Keratinocyte (primary cell): Measurements from ENCODE around the gene SDK2. TPM values are rescaled to one million over a fixed set of nuclear protein-coding genes. Genes with fewer than 3 reads are reported as not detected.
A peak's percentile ranks its signal among the peaks of the same experiment; 100 is the strongest.

ENCODE experiments used
- DNase-seq: peaks from one replicate; pipeline ENCODE4 v3.0.0-alpha.2; 2011; ENCODE audit warnings: low read depth, missing footprints, low spot score
- FAIRE-seq: peaks from 2 replicates; lab custom pipeline; 2011; peaks lifted over from hg19 to GRCh38; lab: Jason Lieb, UNC
- H2AFZ ChIP-seq: 2 replicates; pipeline ENCODE4 v1.6.0; 2012; ENCODE audit warnings: low read length, control low read depth, inconsistent platforms; ENCODE audit not compliant: control insufficient read depth
- H3K27ac ChIP-seq: 2 replicates; pipeline ENCODE4 v1.5.1; 2011; ENCODE audit warnings: low read length; ENCODE audit not compliant: control insufficient read depth, insufficient read depth
- H3K27me3 ChIP-seq: 3 replicates; pipeline ENCODE4 v1.6.0; 2011; ENCODE audit warnings: low read length; ENCODE audit not compliant: control insufficient read depth, insufficient read depth; ENCODE audit errors: extremely low read depth
- H3K36me3 ChIP-seq, 2 experiments: 2 replicates in 1 of 2; 3 replicates in 1 of 2; pipeline ENCODE4 v1.5.1; 2011; ENCODE audit warnings: low read length in 2 of 2, mild to moderate bottlenecking in 1 of 2; ENCODE audit not compliant: control insufficient read depth in 2 of 2, insufficient read depth in 2 of 2; ENCODE audit errors: extremely low read depth in 1 of 2
- H3K4me1 ChIP-seq: 3 replicates; pipeline ENCODE4 v1.5.1; 2011; ENCODE audit warnings: low read length; ENCODE audit not compliant: control insufficient read depth, insufficient read depth; ENCODE audit errors: extremely low read depth
- H3K4me2 ChIP-seq: 3 replicates; pipeline ENCODE4 v1.6.0; 2011; ENCODE audit warnings: low read depth, low read length; ENCODE audit not compliant: control insufficient read depth, insufficient read depth; ENCODE audit errors: extremely low read depth
- H3K4me3 ChIP-seq, 3 experiments: fragments of 200-600 bp in 1 of 3; sonication (generic) in 1 of 3; 2 replicates in 2 of 3; 3 replicates in 1 of 3; pipeline ENCODE4 v1.5.1; 2011 to 2016; ENCODE audit warnings: low read length in 3 of 3, mild to moderate bottlenecking in 3 of 3, control low read depth in 2 of 3, inconsistent platforms in 1 of 3, low read depth in 1 of 3, mixed read lengths in 1 of 3, mixed run types in 1 of 3, moderate library complexity in 1 of 3; ENCODE audit not compliant: control insufficient read depth in 2 of 3, insufficient read depth in 2 of 3; ENCODE audit errors: extremely low read depth in 1 of 3
- H3K79me2 ChIP-seq: 2 replicates; pipeline ENCODE4 v1.6.0; 2012; ENCODE audit warnings: low read length; ENCODE audit not compliant: control insufficient read depth, insufficient read depth
- H3K9ac ChIP-seq: 3 replicates; pipeline ENCODE4 v1.6.0; 2011; ENCODE audit warnings: low read length; ENCODE audit not compliant: control insufficient read depth, insufficient read depth; ENCODE audit errors: extremely low read depth
- H3K9me1 ChIP-seq: 3 replicates; pipeline ENCODE4 v1.6.0; 2011; ENCODE audit warnings: low read length; ENCODE audit not compliant: control insufficient read depth, insufficient read depth; ENCODE audit errors: extremely low read depth
- H3K9me3 ChIP-seq: 2 replicates; pipeline ENCODE4 v1.5.1; 2012; ENCODE audit warnings: low read depth, low read length; ENCODE audit not compliant: control insufficient read depth
- H4K20me1 ChIP-seq: 3 replicates; pipeline ENCODE4 v1.6.0; 2011; ENCODE audit warnings: low read length; ENCODE audit not compliant: control insufficient read depth, insufficient read depth; ENCODE audit errors: extremely low read depth
- CTCF ChIP-seq, 3 experiments: IDR thresholded peaks in 1 of 3; conservative IDR thresholded peaks in 1 of 3; optimal IDR thresholded peaks in 1 of 3; 2 replicates in 2 of 3; 3 replicates in 1 of 3; pipeline versions ENCODE3 to v1.5.1; 2011; ENCODE audit warnings: low read length in 3 of 3, mild to moderate bottlenecking in 3 of 3, moderate library complexity in 2 of 3, control low read depth in 1 of 3, inconsistent platforms in 1 of 3; ENCODE audit not compliant: insufficient read depth in 2 of 3; ENCODE audit errors: extremely low read depth in 1 of 3
- EZH2 ChIP-seq: IDR thresholded peaks from one replicate; pipeline ENCODE4 v1.6.1; 2012; ENCODE audit warnings: inconsistent platforms, mild to moderate bottlenecking, low read length, moderate library complexity
- dilution Hi-C: fragments of 300-500 bp; cut with MboI; formaldehyde crosslinking; loops from one replicate; pipeline ENCODE4 v1.7.0; 2020; ENCODE audit warnings: low sequenced_read_pairs; ENCODE audit not compliant: extremely low pct_ligation_motif_present
- polyA plus RNA-seq, 5 experiments: library from polyadenylated mRNA; depleted of rRNA in 3 of 5; stranded (reverse) in 3 of 5; stranded (forward) in 1 of 5; unstranded in 1 of 5; fragments of >200 nt; gene quantifications; 1 replicate in 1 of 5; 2 replicates in 3 of 5; 3 replicates in 1 of 5; pipeline versions ENCODE4 v1.2.1 to v1.2.3, GENCODE V29; 2011 to 2012; ENCODE audit warnings: missing spikeins in 2 of 5, low read depth in 1 of 5, low replicate concordance in 1 of 5

SDK2 gene
- polyA plus RNA-seq, 1 donor (not counting 4 experiments of a cell fraction or from before 2014, with no cell fraction given): 1.8 TPM

- Histone ChIP-seq H3K27ac (peak overlapping the region; percentile 51), H3K9ac (peak overlapping the region; percentile 48), H3K4me2 (peak overlapping the region; percentile 79), H3K79me2 (peaks cover 35% of the 10 kb centered on the region), H3K4me3 (peak overlapping the region in 2 of 3 experiments; percentile 23 to 50), H3K36me3 (no peaks in the 10 kb centered on the region), H4K20me1 (no peaks in the 10 kb centered on the region), H3K27me3 (no peaks in the 10 kb centered on the region), H3K4me1 (peaks cover 68% of the 10 kb centered on the region), H3K9me3 (no peaks in the 10 kb centered on the region), H3K9me1 (no peaks in the 10 kb centered on the region), H2AFZ (peak overlapping the region; percentile 60)
- dilution Hi-C loops: no loop called here
- FAIRE-seq: no peak
- no peak for DNase-seq
- no peak for TF ChIP-seq CTCF (optimal IDR thresholded peaks at IDR 0.05 in 1 of 3, IDR thresholded peaks at IDR 0.05 in 1 of 3, conservative IDR thresholded peaks at IDR 0.05 in 1 of 3; ENCODE audit: extremely low read depth in 1 of 3, insufficient read depth in 2 of 3, low read length in 3 of 3)
- TF ChIP-seq EZH2: no peak
These were observed 336.0 kb downstream of the SDK2 start for GRCh38 chr17:73308017-73308823.

- no peaks in the 10 kb centered on the region for H3K36me3 ChIP-seq
These were observed 337.1 kb downstream of the SDK2 start for GRCh38 chr17:73307130-73307529.

More at GRCh38 chr17:73307130-73307529, 337.1 kb downstream of the SDK2 start:
- no peak overlapping the region for H2AFZ ChIP-seq
- H3K9me1 ChIP-seq: no peaks in the 10 kb centered on the region
- H3K4me3 ChIP-seq: no peak overlapping the region
- no peak overlapping the region for H3K9ac ChIP-seq
- dilution Hi-C loops: no loop called here
- H3K27ac ChIP-seq: no peak overlapping the region
- DNase-seq (no peak), FAIRE-seq (no peak)
- H3K4me2 ChIP-seq: no peak overlapping the region
- no peaks in the 10 kb centered on the region for H3K9me3 ChIP-seq
- peaks cover 62% of the 10 kb centered on the region for H3K4me1 ChIP-seq
- H4K20me1 ChIP-seq: no peaks in the 10 kb centered on the region
- peaks cover 37% of the 10 kb centered on the region for H3K79me2 ChIP-seq
- TF ChIP-seq EZH2: no peak
- TF ChIP-seq CTCF (optimal IDR thresholded peaks at IDR 0.05 in 1 of 3, IDR thresholded peaks at IDR 0.05 in 1 of 3, conservative IDR thresholded peaks at IDR 0.05 in 1 of 3; ENCODE audit: extremely low read depth in 1 of 3, insufficient read depth in 2 of 3, low read length in 3 of 3): no peak
- no peaks in the 10 kb centered on the region for H3K27me3 ChIP-seq
